NCI-H82 treated with DMSO at 0.1 percent for 48 hours (cell line): ENCODE results near the gene OR2T34.
"Not testable (repeated sequence)": the region's sequence is repeated elsewhere in the genome, so short reads cannot be mapped to it uniquely, and the experiment has no call there.

Experiments used
- DNase-seq: peaks from one replicate; lab custom pipeline; 2025; ENCODE audit not compliant: unreplicated experiment; lab: John Stamatoyannopoulos, UW

The OR2T34 gene

GRCh38 chr1:248565530-248566373 lies 8.8 kb downstream of the OR2T34 start:
- DNase-seq = not testable (repeated sequence)

DNA sequence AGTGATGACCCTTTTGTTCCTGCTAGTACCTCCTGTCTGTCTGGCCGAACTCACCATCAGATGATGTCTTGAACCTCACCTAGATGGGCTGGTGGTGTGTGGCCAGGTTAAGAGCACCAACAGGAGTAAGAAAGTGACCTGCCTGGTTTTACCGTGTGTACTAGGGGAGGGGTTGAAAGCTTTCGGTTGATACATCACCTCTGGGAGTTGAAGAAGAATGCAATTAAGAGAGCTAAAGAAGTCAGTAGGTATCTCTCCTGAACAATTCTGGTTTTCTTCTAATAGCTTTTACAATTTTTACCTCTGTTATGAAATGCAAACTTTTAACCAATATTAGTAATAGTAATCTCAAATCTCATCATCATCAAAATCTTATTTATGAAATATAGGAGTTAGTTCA lies 11.9 kb downstream of the OR2T34 start, which contains the start of gene OR2T29:
Gene OR2T29 (minus strand): TSS at position 101 of the 400 bp plus-strand sequence. CDS start 3,281 bp downstream, outside the sequence.
- DNase-seq = not testable (repeated sequence)

DNA sequence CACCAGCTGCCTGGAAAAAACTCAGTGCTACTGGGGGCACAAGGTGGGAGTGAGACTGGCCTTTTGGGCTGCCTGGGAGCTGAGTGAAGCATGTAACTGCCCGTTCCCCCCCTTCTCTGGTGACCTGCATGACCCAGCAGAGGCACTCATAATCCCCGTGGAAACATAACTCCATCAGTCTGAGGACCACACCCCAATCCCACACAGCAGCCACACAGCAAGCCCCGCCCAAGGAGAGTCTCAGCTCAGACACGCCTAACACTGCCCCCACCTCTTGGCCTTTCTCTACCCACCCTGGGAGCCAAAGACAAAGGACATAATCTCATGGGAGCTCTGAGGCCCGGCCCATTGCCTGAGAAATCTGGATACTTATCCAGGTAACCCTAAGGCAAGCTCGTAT lies 23.5 kb downstream of the OR2T34 start:
- not testable (repeated sequence) for DNase-seq

DNA sequence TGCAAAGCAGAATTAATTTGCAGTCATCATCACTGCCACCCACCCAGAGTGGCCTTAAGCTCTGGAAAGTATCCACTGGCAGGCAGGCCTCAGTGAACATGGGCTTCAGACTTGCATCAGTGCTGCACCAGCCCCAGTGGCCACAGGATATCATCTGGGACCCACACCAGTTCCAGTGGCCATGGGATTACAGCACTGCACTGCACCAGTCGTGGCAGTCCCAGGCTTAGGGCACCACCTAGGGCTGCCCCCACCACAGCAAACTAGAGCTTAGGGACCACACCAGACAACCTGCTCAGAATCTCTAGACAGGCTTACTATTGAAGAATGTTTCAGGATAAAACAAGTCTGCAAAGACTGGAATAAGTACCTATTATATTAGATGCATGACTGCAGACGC lies 27.2 kb downstream of the OR2T34 start:
- DNase-seq = not testable (repeated sequence)

GRCh38 chr1:248537449-248537848 lies 37.1 kb downstream of the OR2T34 start:
- not testable (repeated sequence) for DNase-seq
